ENCODE measurements around the gene PARP4. TPM values are rescaled to one million over a fixed set of nuclear protein-coding genes. Genes with fewer than 3 reads are reported as not detected.
"Not testable (repeated sequence)": the region's sequence is repeated elsewhere in the genome, so short reads cannot be mapped to it uniquely, and the experiment has no call there.

PARP4 gene
- total RNA-seq = 10 to 100 TPM; 20.6 to 30.2 (median 26.6) TPM
- 11.2 TPM for polyA plus RNA-seq
- long read RNA-seq, donor 1, full-length matches to known transcripts = 3 of 23 reads
- long read RNA-seq, donor 1, partial matches to known transcripts = 17 of 23 reads
- long read RNA-seq, donor 1, other reads (novel, unspliced or antisense) = 3 of 23 reads
- long read RNA-seq, donor 2, full-length matches to known transcripts = 4 of 9 reads
- long read RNA-seq, donor 2, partial matches to known transcripts = 3 of 9 reads
- long read RNA-seq, donor 2, other reads (novel, unspliced or antisense) = 2 of 9 reads
- long read RNA-seq, donor 3, full-length matches to known transcripts = 10 of 39 reads
- long read RNA-seq, donor 3, partial matches to known transcripts = 25 of 39 reads
- long read RNA-seq, donor 3, other reads (novel, unspliced or antisense) = 4 of 39 reads
- long read RNA-seq, donor 4, full-length matches to known transcripts = 4 of 10 reads
- long read RNA-seq, donor 4, partial matches to known transcripts = 4 of 10 reads
- long read RNA-seq, donor 4, other reads (novel, unspliced or antisense) = 2 of 10 reads

- no peaks in the 10 kb centered on the region for H3K9me3 ChIP-seq (ENCODE audit: control insufficient read depth, low read length)
- DNase-seq (peak; percentile 81 to 93 (median 91)), ATAC-seq (peak; percentile 98 to 99)
- under 1% methylated on average over 63 of the region's 63 CpGs for WGBS
- H3K4me3 ChIP-seq (ENCODE audit: low read length) = peak within 1 kb of the TSS; percentile 64
- no peaks in the 10 kb centered on the region for H3K27me3 ChIP-seq (ENCODE audit: control insufficient read depth, insufficient read depth)
- intact Hi-C loops (cut with DNase I) = no loop called here
- H3K27ac ChIP-seq (ENCODE audit: low read length) = peak within 1 kb of the TSS; percentile 55
- H3K4me1 ChIP-seq (ENCODE audit: control insufficient read depth, insufficient read depth, low read length) = peaks cover 3% of the 10 kb centered on the region
These were observed at the start of gene PARP4 for GRCh38 chr13:24512197-24512907. Gene PARP4 (minus strand): TSS chr13:24512778. CDS start chr13:24503776, 9,002 bp downstream.

DNA sequence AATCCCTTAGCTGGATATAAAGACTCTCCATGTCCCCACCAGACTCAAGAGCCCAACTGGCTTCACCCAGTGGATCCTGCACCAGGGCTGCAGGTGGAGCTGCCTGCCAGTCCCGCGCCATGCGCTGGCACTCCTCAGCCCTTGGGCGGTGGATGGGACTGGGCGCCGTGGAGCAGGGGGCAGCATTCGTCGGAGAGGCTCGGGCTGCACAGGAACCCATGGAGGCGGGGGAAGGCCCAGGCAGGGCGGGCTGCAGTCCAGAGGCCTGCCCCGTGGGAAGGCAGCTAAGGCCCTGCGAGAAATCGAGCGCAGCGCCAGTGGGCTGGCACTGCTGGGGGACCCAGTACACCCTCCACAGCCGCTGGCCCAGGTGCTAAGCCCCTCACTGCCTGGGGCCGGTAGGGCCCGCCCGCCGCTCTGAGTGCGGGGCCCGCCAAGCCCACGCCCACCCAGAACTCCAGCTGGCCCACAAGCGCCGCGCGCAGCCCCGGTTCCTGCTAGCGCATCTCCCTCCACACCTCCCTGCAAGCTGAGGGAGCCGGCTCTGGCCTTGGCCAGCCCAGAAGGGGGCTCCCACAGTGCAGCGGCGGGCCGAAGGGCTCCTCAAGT, 48.1 kb upstream of the PARP4 start:
- DNase-seq; H3K4me3 ChIP-seq (ENCODE audit: low read length); intact Hi-C loops (cut with DNase I); H3K27me3 ChIP-seq (ENCODE audit: control insufficient read depth, insufficient read depth); ATAC-seq; H3K27ac ChIP-seq (ENCODE audit: low read length); H3K4me1 ChIP-seq (ENCODE audit: control insufficient read depth, insufficient read depth, low read length); H3K9me3 ChIP-seq (ENCODE audit: control insufficient read depth, low read length): not testable (repeated sequence)
- 91% methylated on average over 34 of the region's 34 CpGs for WGBS

GRCh38 chr13:24559431-24560218, 47.0 kb upstream of the PARP4 start:
- H3K4me3 ChIP-seq (ENCODE audit: low read length); DNase-seq; H3K4me1 ChIP-seq (ENCODE audit: control insufficient read depth, insufficient read depth, low read length); H3K27ac ChIP-seq (ENCODE audit: low read length); intact Hi-C loops (cut with DNase I); ATAC-seq; H3K9me3 ChIP-seq (ENCODE audit: control insufficient read depth, low read length); H3K27me3 ChIP-seq (ENCODE audit: control insufficient read depth, insufficient read depth): not testable (repeated sequence)
- WGBS = 86% methylated on average over 12 of the region's 15 CpGs

GRCh38 chr13:24557081-24557480, 44.5 kb upstream of the PARP4 start:
- intact Hi-C loops (cut with DNase I) = no loop called here
- ATAC-seq = no peak
- no peaks in the 10 kb centered on the region for H3K27me3 ChIP-seq (ENCODE audit: control insufficient read depth, insufficient read depth)
- no peak overlapping the region for H3K4me3 ChIP-seq (ENCODE audit: low read length)
- no peaks in the 10 kb centered on the region for H3K4me1 ChIP-seq (ENCODE audit: control insufficient read depth, insufficient read depth, low read length)
- H3K9me3 ChIP-seq (ENCODE audit: control insufficient read depth, low read length) = no peaks in the 10 kb centered on the region
- WGBS = 53% methylated on average over 5 of the region's 5 CpGs
- no peak for DNase-seq
- H3K27ac ChIP-seq (ENCODE audit: low read length) = no peak overlapping the region

- intact Hi-C loops (cut with DNase I); ATAC-seq; DNase-seq; H3K4me3 ChIP-seq (ENCODE audit: low read length); H3K27me3 ChIP-seq (ENCODE audit: control insufficient read depth, insufficient read depth); H3K27ac ChIP-seq (ENCODE audit: low read length); H3K4me1 ChIP-seq (ENCODE audit: control insufficient read depth, insufficient read depth, low read length); H3K9me3 ChIP-seq (ENCODE audit: control insufficient read depth, low read length): not testable (repeated sequence)
- WGBS = 88% methylated on average over 5 of the region's 5 CpGs
These were observed 41.3 kb upstream of the PARP4 start for GRCh38 chr13:24553892-24554291.

GRCh38 chr13:24541476-24542352, 29.1 kb upstream of the PARP4 start:
- H3K4me3 ChIP-seq (ENCODE audit: low read length) = peak overlapping the region; percentile 33
- H3K27ac ChIP-seq (ENCODE audit: low read length); H3K27me3 ChIP-seq (ENCODE audit: control insufficient read depth, insufficient read depth); H3K4me1 ChIP-seq (ENCODE audit: control insufficient read depth, insufficient read depth, low read length); H3K9me3 ChIP-seq (ENCODE audit: control insufficient read depth, low read length); intact Hi-C loops (cut with DNase I): not testable (repeated sequence)
- DNase-seq (peak in 2 of 3 donors; percentile 63 to 67), ATAC-seq (peak; percentile 59 to 66)
- WGBS = 2% methylated on average over 68 of the region's 73 CpGs

DNA sequence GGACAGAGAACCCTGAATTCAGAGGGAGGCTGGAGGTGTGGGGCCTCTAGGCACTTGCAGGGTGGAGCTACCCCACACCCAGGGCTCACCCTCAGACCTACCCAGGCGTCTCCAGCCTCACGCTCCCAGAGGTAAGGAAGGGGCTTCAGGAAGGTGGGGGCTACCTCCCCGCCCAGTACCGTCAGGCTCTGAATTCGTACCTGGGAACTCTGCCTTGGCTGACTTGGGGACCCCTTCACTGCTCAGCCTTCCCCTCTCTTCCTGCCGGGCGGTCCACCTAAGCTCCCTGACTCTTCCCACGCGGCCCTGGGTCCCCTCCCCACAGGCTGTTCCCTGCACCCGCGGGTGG, 28.5 kb upstream of the PARP4 start:
- H3K4me1 ChIP-seq (ENCODE audit: control insufficient read depth, insufficient read depth, low read length) = no peaks in the 10 kb centered on the region
- ATAC-seq (peak in 1 of 2 donors; percentile 16), DNase-seq (no peak)
- H3K4me3 ChIP-seq (ENCODE audit: low read length) = peak overlapping the region; percentile 33
- H3K9me3 ChIP-seq (ENCODE audit: control insufficient read depth, low read length) = no peaks in the 10 kb centered on the region
- no peak overlapping the region for H3K27ac ChIP-seq (ENCODE audit: low read length)
- H3K27me3 ChIP-seq (ENCODE audit: control insufficient read depth, insufficient read depth) = no peaks in the 10 kb centered on the region
- 31% methylated on average over 11 of the region's 11 CpGs for WGBS
- intact Hi-C loops (cut with DNase I) = no loop called here

GRCh38 chr13:24540236-24541126, 27.9 kb upstream of the PARP4 start:
- 81% methylated on average over 32 of the region's 32 CpGs for WGBS
- H3K4me3 ChIP-seq (ENCODE audit: low read length) = no peak overlapping the region
- no peaks in the 10 kb centered on the region for H3K4me1 ChIP-seq (ENCODE audit: control insufficient read depth, insufficient read depth, low read length)
- no peaks in the 10 kb centered on the region for H3K27me3 ChIP-seq (ENCODE audit: control insufficient read depth, insufficient read depth)
- H3K9me3 ChIP-seq (ENCODE audit: control insufficient read depth, low read length) = no peaks in the 10 kb centered on the region
- DNase-seq (peak in 2 of 3 donors; percentile 53 to 58), ATAC-seq (peak; percentile 67 to 71)
- intact Hi-C loops (cut with DNase I) = no loop called here
- no peak overlapping the region for H3K27ac ChIP-seq (ENCODE audit: low read length)

DNA sequence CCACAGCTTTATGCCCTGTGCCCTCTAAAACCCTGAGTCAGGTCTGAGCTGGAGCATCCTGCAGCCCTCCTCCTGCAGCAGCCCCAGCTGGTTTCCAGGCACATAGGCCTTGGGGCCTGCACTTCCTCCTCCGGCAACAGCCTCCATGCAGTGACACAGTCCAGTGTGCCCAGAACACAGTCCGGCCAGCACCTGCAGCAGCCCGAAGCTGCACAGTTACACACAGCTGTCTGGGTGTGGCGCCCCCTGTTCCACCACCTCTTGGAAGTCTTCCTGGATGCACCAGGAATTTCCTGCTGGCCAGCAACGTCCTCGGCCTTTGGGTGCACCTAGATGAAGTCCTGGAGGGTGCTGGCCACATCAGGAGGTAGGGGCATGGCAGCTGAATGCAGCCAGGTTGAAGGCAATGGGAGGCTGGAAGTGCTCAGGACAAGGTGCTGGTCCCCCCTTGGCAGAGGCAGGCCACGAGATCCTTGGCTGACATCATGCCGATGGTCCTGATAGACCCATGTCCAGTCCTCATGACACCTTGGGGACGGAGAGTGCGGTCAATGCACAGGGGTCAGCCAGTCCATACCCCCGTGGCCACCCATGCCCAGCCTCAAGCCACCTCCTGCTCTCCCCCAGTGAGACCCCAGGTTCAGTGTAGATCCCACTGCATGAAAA, 27.1 kb upstream of the PARP4 start:
- Histone ChIP-seq H3K9me3 (ENCODE audit: control insufficient read depth, low read length) (no peaks in the 10 kb centered on the region), H3K4me3 (ENCODE audit: low read length) (no peak overlapping the region), H3K27me3 (ENCODE audit: control insufficient read depth, insufficient read depth) (no peaks in the 10 kb centered on the region), H3K27ac (ENCODE audit: low read length) (no peak overlapping the region), H3K4me1 (ENCODE audit: control insufficient read depth, insufficient read depth, low read length) (no peaks in the 10 kb centered on the region)
- ATAC-seq (no peak), DNase-seq (peak in 2 of 3 donors; percentile 29 to 40)
- intact Hi-C loops (cut with DNase I) = no loop called here
- 89% methylated on average over 11 of the region's 11 CpGs for WGBS

All from right cardiac atrium (tissue), 5 donors.